AG04450 (cell line): ENCODE data around the gene RAB29. TPM values are rescaled to one million over a fixed set of nuclear protein-coding genes. Genes with fewer than 3 reads are reported as not detected.
A peak's percentile ranks its signal among the peaks of the same experiment; 100 is the strongest.

Source experiments
- CTCF ChIA-PET: fragments of 300-600, 350-600 bp; formaldehyde crosslinking; extraction: SDS; loops from one replicate; lab custom pipeline; 2022; ENCODE audit warnings: antibody characterized with exemption, inconsistent platforms; lab: Charles Lee
- POLR2A ChIA-PET: fragments of 350-600 bp; formaldehyde crosslinking; extraction: SDS; loops from one replicate; lab custom pipeline; 2021; ENCODE audit warnings: antibody characterized with exemption, inconsistent platforms; lab: Yijun Ruan, JAX
- DNase-seq: peaks from one replicate; pipeline ENCODE4 v3.0.0-alpha.2; 2011; ENCODE audit warnings: low read depth, low spot score
- H3K27ac ChIP-seq: one replicate; pipeline ENCODE4 v1.5.1; 2012; ENCODE audit warnings: low read depth, low read length, control low read depth
- H3K27me3 ChIP-seq: one replicate; pipeline ENCODE4 v1.6.0; 2012; ENCODE audit warnings: low read length; ENCODE audit not compliant: control insufficient read depth, insufficient read depth
- H3K4me3 ChIP-seq: 2 replicates; pipeline ENCODE4 v1.5.1; 2011; ENCODE audit warnings: mild to moderate bottlenecking, low read depth, low read length, control low read depth
- H3K9me3 ChIP-seq: 2 replicates; pipeline ENCODE4 v1.5.1; 2012; ENCODE audit warnings: low read length; ENCODE audit not compliant: control insufficient read depth, insufficient read depth
- polyA plus RNA-seq: library from polyadenylated mRNA; depleted of rRNA; stranded (reverse); fragments of >200 nt; gene quantifications from 2 replicates; pipeline ENCODE4 v1.2.3, GENCODE V29; 2011
- TF ChIP-seq, protein P1 (sequence below): IDR thresholded peaks from 2 replicates; pipeline ENCODE4 v1.5.1; 2011; ENCODE audit warnings: low read depth, low read length, control low read depth, inconsistent platforms

The RAB29 gene
- polyA plus RNA-seq, 1 experiment: 14.6 TPM

DNA sequence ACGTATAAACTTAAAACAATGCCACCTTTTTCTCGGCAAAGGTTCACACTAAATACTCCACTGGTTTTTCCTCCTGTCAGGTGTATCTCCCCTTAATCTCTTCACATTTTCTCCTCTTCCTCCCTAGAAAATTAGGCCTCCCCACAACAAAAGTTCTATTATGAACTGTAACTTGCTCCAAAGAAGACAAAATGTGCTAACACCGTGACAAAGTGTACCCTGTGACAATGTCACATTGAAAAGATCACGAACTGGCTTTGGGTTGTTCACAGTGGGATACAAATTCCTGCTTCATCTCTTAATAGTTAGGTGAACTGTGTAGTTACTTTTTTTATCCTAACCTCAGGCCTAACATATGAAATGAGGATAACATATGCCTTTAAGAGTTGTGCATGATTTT, 31.3 kb downstream of the RAB29 start:
- H3K9me3 ChIP-seq: no peaks in the 10 kb centered on the region
- no peak for DNase-seq
- no peaks in the 10 kb centered on the region for H3K27me3 ChIP-seq
- ChIA-PET CTCF (interaction anchor here (0.6 to 1.9 kb wide), 3 partner anchors 32 to 255 kb away, joined by 3 to 7 read pairs (median 4); no protein-coding TSS in a partner anchor), POLR2A (no interaction called here)
- TF ChIP-seq, protein P1, sequence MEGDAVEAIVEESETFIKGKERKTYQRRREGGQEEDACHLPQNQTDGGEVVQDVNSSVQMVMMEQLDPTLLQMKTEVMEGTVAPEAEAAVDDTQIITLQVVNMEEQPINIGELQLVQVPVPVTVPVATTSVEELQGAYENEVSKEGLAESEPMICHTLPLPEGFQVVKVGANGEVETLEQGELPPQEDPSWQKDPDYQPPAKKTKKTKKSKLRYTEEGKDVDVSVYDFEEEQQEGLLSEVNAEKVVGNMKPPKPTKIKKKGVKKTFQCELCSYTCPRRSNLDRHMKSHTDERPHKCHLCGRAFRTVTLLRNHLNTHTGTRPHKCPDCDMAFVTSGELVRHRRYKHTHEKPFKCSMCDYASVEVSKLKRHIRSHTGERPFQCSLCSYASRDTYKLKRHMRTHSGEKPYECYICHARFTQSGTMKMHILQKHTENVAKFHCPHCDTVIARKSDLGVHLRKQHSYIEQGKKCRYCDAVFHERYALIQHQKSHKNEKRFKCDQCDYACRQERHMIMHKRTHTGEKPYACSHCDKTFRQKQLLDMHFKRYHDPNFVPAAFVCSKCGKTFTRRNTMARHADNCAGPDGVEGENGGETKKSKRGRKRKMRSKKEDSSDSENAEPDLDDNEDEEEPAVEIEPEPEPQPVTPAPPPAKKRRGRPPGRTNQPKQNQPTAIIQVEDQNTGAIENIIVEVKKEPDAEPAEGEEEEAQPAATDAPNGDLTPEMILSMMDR: no peak
- H3K4me3 ChIP-seq: no peak overlapping the region
- no peak overlapping the region for H3K27ac ChIP-seq

DNA sequence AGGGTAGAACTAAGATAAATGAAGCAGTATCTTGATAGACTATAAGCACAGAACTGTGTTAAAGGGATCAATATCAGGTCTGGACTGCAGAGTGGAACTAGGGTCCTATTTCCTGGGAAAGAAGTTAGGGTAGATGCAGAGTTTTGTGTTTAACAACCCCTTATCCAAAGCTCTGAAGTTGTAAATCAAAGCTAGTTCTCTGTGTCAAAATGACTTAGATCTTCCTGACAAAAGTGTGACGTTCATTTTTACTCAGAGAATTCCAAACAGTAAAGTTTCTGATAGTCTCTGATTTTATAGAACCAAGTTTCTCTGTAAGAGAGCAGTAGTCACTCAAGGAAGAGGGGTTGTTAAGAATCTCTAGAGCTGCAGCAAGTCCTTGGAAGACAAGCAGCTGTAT, 33.6 kb downstream of the RAB29 start:
- no peaks in the 10 kb centered on the region for H3K27me3 ChIP-seq
- no peak overlapping the region for H3K27ac ChIP-seq
- TF ChIP-seq, protein P1: no peak
- DNase-seq: no peak
- ChIA-PET POLR2A (interaction anchor here (0.6 to 0.7 kb wide), 2 partner anchors 13 to 63 kb away, joined by 3 to 5 read pairs; no protein-coding TSS in a partner anchor), CTCF (interaction anchor here (0.7 to 1.7 kb wide), 4 partner anchors 17 to 236 kb away, joined by 3 to 8 read pairs (median 5); no protein-coding TSS in a partner anchor)
- no peaks in the 10 kb centered on the region for H3K9me3 ChIP-seq
- H3K4me3 ChIP-seq: no peak overlapping the region

DNA sequence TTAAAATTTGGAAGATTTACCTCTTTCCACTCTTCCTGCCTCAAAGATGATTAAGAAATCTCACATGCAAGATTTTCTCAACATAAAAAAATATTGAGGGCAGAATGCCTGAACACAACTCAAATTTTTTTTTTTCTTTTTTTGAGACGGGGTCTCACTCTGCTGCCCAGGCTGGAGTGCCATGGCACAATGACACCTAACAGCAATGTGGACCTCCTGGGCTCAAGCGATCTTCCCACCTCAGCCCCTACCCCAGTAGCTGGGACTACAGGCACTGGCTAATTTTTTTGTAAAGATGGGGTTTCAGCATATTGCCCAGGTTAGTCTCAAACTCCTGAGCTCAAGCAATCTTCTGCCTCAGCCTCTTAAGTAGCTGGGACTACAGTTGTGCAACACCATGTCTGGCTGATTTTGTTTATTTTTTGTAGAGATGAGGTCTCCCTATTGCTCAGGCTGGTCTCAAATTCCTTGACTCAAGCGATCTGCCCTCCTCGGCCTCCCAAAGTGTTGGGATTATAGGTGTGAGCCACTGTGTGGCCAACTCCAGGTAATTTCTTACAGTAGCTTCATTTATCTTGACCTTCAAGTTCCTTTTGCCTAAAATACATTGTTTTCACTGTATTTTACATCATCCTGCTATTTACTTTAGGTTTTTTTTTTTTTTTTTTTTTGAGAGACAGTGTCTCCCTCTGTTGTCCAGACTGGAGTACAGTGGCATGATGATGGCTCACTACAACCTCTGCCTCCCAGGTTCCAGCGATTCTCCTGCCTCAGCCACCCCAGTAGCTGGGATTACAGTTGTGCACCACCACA, 35.7 kb downstream of the RAB29 start:
- no peaks in the 10 kb centered on the region for H3K9me3 ChIP-seq
- CTCF ChIA-PET: interaction anchor here (0.6 to 4.6 kb wide), 20 partner anchors 9 to 1744 kb away, joined by 3 to 46 read pairs (median 5); no protein-coding TSS in a partner anchor
- H3K4me3 ChIP-seq: no peak overlapping the region
- POLR2A ChIA-PET: interaction anchor here (0.8 to 1.7 kb wide), 2 partner anchors 9 to 35 kb away, joined by 6 to 25 read pairs; no protein-coding TSS in a partner anchor
- H3K27ac ChIP-seq: no peak overlapping the region
- H3K27me3 ChIP-seq: no peaks in the 10 kb centered on the region
- DNase-seq: peak; percentile 76
- TF ChIP-seq, protein P1: peak; percentile 52

DNA sequence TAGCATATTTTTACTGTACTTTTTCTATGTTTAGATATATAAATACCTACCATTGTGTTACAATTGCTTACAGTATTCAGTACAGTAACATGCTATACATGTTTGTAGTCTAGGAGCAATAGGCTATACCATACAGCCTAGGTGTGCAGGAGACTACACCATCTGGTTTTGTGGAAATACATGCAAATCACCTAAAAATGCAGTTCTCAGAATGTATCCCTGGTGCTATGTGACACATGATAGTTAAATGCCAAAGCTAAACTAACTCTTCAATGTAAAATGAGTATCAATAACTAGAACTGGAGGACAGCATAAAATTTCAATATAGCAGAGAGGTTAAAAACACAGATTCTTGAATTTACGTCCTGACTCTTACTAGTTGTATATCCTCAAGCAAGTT, 40.1 kb downstream of the RAB29 start:
- no peak for DNase-seq
- ChIA-PET POLR2A (no interaction called here), CTCF (no interaction called here)
- Histone ChIP-seq H3K9me3 (no peaks in the 10 kb centered on the region), H3K4me3 (no peak overlapping the region), H3K27me3 (no peaks in the 10 kb centered on the region), H3K27ac (no peak overlapping the region)
- TF ChIP-seq, protein P1: no peak
